ENCODE measurements around the gene GSE1.

- TF ChIP-seq POLR2AphosphoS5 (IDR thresholded peaks at IDR 0.05; ENCODE audit: low read depth, low read length) (no peak), POLR2A (IDR thresholded peaks at IDR 0.05; ENCODE audit: low read depth, low read length) (no peak)
These were observed 47.8 kb upstream of the GSE1 start for GRCh38 chr16:85565340-85565739.

Data from GM12892 (cell line).